DOHH2 (cell line): ENCODE data around the gene SCT.

ENCODE experiments used
- EZH2phosphoT487 ChIP-seq: fragments of 200-600 bp; sonication (generic); IDR thresholded peaks from 2 replicates; pipeline ENCODE4 v1.6.1; 2017; ENCODE audit warnings: borderline replicate concordance, mild to moderate bottlenecking, antibody characterized with exemption, low read length, moderate library complexity, mixed read lengths
- TF ChIP-seq, protein P1 (sequence below): fragments of 200-600 bp; sonication (generic); IDR thresholded peaks from one replicate; pipeline ENCODE4 v1.5.1; 2014; ENCODE audit warnings: antibody characterized with exemption, mild to moderate bottlenecking, low read depth, low read length; ENCODE audit not compliant: poor library complexity, severe bottlenecking

DNA sequence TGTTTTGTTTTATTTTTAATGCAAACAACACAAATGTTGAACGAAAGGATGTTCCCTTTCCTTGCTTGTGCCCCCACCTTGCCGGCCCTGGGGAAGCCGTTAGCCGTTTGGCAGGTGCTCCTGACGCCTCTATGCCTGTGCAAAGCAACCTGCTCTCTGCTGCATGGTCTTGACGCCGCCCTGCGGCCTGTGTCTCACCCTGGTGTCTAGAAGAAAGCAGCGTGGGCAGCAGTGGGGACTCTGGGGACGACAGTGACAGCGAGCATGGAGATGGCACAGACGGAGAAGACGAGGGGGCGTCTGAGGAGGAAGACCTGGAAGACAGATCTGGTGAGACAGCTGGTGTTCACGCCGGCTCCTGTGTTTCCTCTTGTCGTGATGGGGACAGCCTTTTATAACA is 45.2 kb downstream of the SCT start:
- TF ChIP-seq, protein P1, sequence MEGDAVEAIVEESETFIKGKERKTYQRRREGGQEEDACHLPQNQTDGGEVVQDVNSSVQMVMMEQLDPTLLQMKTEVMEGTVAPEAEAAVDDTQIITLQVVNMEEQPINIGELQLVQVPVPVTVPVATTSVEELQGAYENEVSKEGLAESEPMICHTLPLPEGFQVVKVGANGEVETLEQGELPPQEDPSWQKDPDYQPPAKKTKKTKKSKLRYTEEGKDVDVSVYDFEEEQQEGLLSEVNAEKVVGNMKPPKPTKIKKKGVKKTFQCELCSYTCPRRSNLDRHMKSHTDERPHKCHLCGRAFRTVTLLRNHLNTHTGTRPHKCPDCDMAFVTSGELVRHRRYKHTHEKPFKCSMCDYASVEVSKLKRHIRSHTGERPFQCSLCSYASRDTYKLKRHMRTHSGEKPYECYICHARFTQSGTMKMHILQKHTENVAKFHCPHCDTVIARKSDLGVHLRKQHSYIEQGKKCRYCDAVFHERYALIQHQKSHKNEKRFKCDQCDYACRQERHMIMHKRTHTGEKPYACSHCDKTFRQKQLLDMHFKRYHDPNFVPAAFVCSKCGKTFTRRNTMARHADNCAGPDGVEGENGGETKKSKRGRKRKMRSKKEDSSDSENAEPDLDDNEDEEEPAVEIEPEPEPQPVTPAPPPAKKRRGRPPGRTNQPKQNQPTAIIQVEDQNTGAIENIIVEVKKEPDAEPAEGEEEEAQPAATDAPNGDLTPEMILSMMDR: no peak
- no peak for TF ChIP-seq EZH2phosphoT487
